GM23338 (cell line): Measurements from ENCODE around the gene KAZN. TPM values are rescaled to one million over a fixed set of nuclear protein-coding genes. Genes with fewer than 3 reads are reported as not detected.

Experiments
- ATAC-seq: fragments of 200-7000 bp; cut with Tn5 transposase; 3 replicates; pipeline ENCODE4 v1.9.1; 2020
- DNase-seq: peaks from one replicate; pipeline ENCODE4 v3.0.0-alpha.2; 2015; ENCODE audit warnings: low spot score
- H2AFZ ChIP-seq: fragments of 200-600 bp; sonication (generic); 2 replicates; pipeline ENCODE4 v1.8.0; 2016; ENCODE audit warnings: antibody characterized with exemption, mild to moderate bottlenecking, moderate library complexity
- H3F3A ChIP-seq: fragments of 200-600 bp; sonication (generic); replicated peaks from 2 replicates; pipeline ENCODE4 v1.8.0; 2017; ENCODE audit warnings: antibody characterized with exemption, mixed run types, low read depth
- H3K27ac ChIP-seq: fragments of 200-600 bp; sonication (generic); 2 replicates; pipeline ENCODE4 v1.6.1; 2016; ENCODE audit warnings: low read depth
- H3K27me3 ChIP-seq: fragments of 200-600 bp; sonication (generic); 2 replicates; pipeline ENCODE4 v1.8.0; 2016; ENCODE audit warnings: mild to moderate bottlenecking, mixed run types, moderate library complexity; ENCODE audit not compliant: insufficient read depth
- H3K36me3 ChIP-seq: fragments of 200-600 bp; sonication (generic); 2 replicates; pipeline ENCODE4 v1.8.0; 2016; ENCODE audit warnings: mild to moderate bottlenecking; ENCODE audit not compliant: insufficient read depth
- H3K4me1 ChIP-seq: fragments of 200-600 bp; sonication (generic); 2 replicates; pipeline ENCODE4 v1.8.0; 2016; ENCODE audit warnings: mild to moderate bottlenecking, moderate library complexity; ENCODE audit not compliant: insufficient read depth
- H3K4me2 ChIP-seq: fragments of 200-600 bp; sonication (generic); 2 replicates; pipeline ENCODE4 v1.7.1; 2017; ENCODE audit warnings: mixed run types
- H3K4me3 ChIP-seq: fragments of 200-600 bp; sonication (generic); 2 replicates; pipeline ENCODE4 v1.6.1; 2016; ENCODE audit warnings: mixed run types
- H3K79me2 ChIP-seq: fragments of 200-600 bp; sonication (generic); replicated peaks from 2 replicates; pipeline ENCODE4 v1.8.0; 2017; ENCODE audit warnings: mild to moderate bottlenecking; ENCODE audit not compliant: insufficient read depth
- H3K9me2 ChIP-seq: fragments of 200-600 bp; sonication (generic); 2 replicates; pipeline ENCODE4 v1.8.0; 2017; ENCODE audit not compliant: insufficient read depth
- H4K20me1 ChIP-seq: fragments of 200-600 bp; sonication (generic); replicated peaks from 2 replicates; pipeline ENCODE4 v1.8.0; 2017; ENCODE audit warnings: mild to moderate bottlenecking; ENCODE audit not compliant: insufficient read depth
- H3K27ac Mint-ChIP-seq: 2 replicates; pipeline ENCODE4 v1.8.0; 2020; ENCODE audit warnings: inconsistent platforms, mild to moderate bottlenecking, moderate library complexity, mixed read lengths
- H3K27me3 Mint-ChIP-seq: 3 replicates; pipeline ENCODE4 v1.8.0; 2022; ENCODE audit warnings: low read depth, mild to moderate bottlenecking, moderate library complexity, mixed read lengths, inconsistent platforms; ENCODE audit not compliant: insufficient read depth, poor library complexity
- H3K36me3 Mint-ChIP-seq: 3 replicates; pipeline ENCODE4 v1.8.0; 2021; ENCODE audit warnings: low read depth, mild to moderate bottlenecking, inconsistent platforms, moderate library complexity, mixed read lengths
- H3K4me1 Mint-ChIP-seq: 3 replicates; pipeline ENCODE4 v1.8.0; 2020; ENCODE audit warnings: mild to moderate bottlenecking, inconsistent platforms, mixed read lengths
- H3K4me3 Mint-ChIP-seq: 3 replicates; pipeline ENCODE4 v1.8.0; 2021; ENCODE audit warnings: moderate library complexity, mild to moderate bottlenecking, inconsistent platforms, mixed read lengths
- H3K9me3 Mint-ChIP-seq: 3 replicates; pipeline ENCODE4 v1.8.0; 2020; ENCODE audit warnings: moderate library complexity, mild to moderate bottlenecking, inconsistent platforms, mixed read lengths
- CREB1 ChIP-seq: fragments of 250-450 bp; sonication (Bioruptor Pico); IDR thresholded peaks from 2 replicates; pipeline ENCODE4 v1.5.0; 2020; ENCODE audit warnings: low read depth, mild to moderate bottlenecking, moderate library complexity
- EZH2 ChIP-seq: fragments of 200-600 bp; sonication (generic); IDR thresholded peaks from one replicate; pipeline ENCODE4 v1.8.0; 2017; ENCODE audit warnings: antibody characterized with exemption, mild to moderate bottlenecking, low read depth; ENCODE audit not compliant: unreplicated experiment
- EZH2phosphoT487 ChIP-seq: fragments of 200-600 bp; sonication (generic); IDR thresholded peaks from one replicate; pipeline ENCODE4 v1.8.1; 2018; ENCODE audit warnings: antibody characterized with exemption; ENCODE audit not compliant: unreplicated experiment
- JUNB ChIP-seq: IDR thresholded peaks from one replicate; pipeline ENCODE4 v1.6.1; 2016; ENCODE audit warnings: antibody characterized with exemption; ENCODE audit not compliant: unreplicated experiment
- NANOG ChIP-seq: IDR thresholded peaks from 2 replicates; pipeline ENCODE4 v1.6.1; 2016; ENCODE audit warnings: antibody characterized with exemption, borderline replicate concordance
- POLR2AphosphoS5 ChIP-seq: IDR thresholded peaks from 2 replicates; pipeline ENCODE4 v1.6.1; 2016; ENCODE audit warnings: antibody characterized with exemption, low read depth
- STAT1 ChIP-seq: IDR thresholded peaks from one replicate; pipeline ENCODE4 v1.6.1; 2016; ENCODE audit warnings: antibody characterized with exemption; ENCODE audit not compliant: unreplicated experiment
- ZNF114 ChIP-seq: fragments of 250-450 bp; sonication (Bioruptor Pico); IDR thresholded peaks from 2 replicates; pipeline ENCODE4 v1.5.0; 2020; ENCODE audit warnings: mild to moderate bottlenecking, moderate library complexity
- ZNF331 ChIP-seq: fragments of 250-450 bp; sonication (Bioruptor Pico); IDR thresholded peaks from 2 replicates; pipeline ENCODE4 v1.5.0; 2020; ENCODE audit warnings: low read depth, mild to moderate bottlenecking, moderate library complexity
- polyA plus RNA-seq: library from polyadenylated mRNA; unstranded; fragments of >200 nt; fragmentation: Nextera tagmentation; extraction: Ambion mirVana; gene quantifications from 2 replicates; pipeline ENCODE4 v1.2.1, GENCODE V29; 2016
- total RNA-seq: library from RNA; depleted of rRNA; stranded (reverse); fragments of >200 nt; shearing (Covaris generic); gene quantifications from 2 replicates; pipeline ENCODE4 v1.2.3, GENCODE V29; 2014
- TF ChIP-seq, protein P1 (sequence below), 2 experiments: fragments of 200-600 bp in 1 of 2; sonication (generic) in 1 of 2; conservative IDR thresholded peaks; 2 replicates each; pipeline versions ENCODE4 v1.5.1 to v1.6.1; 2016 to 2017; ENCODE audit warnings: antibody characterized with exemption in 2 of 2, low read depth in 2 of 2, mild to moderate bottlenecking in 2 of 2, moderate library complexity in 1 of 2
- TF ChIP-seq, protein P2 (sequence below): IDR thresholded peaks from 2 replicates; pipeline ENCODE4 v1.6.1; 2016; ENCODE audit warnings: antibody characterized with exemption
- TF ChIP-seq, protein P3 (sequence below): fragments of 250-450 bp; sonication (Bioruptor Pico); IDR thresholded peaks from 2 replicates; pipeline ENCODE4 v1.5.0; 2020; ENCODE audit warnings: mild to moderate bottlenecking, moderate library complexity
- TF ChIP-seq, protein P4 (sequence below): IDR thresholded peaks from one replicate; pipeline ENCODE4 v1.6.1; 2018; ENCODE audit warnings: antibody characterized with exemption; ENCODE audit not compliant: unreplicated experiment

Gene KAZN
- total and polyA plus RNA-seq, 2 experiments from 2014 or later: 9.9 to 15.0 TPM

DNA sequence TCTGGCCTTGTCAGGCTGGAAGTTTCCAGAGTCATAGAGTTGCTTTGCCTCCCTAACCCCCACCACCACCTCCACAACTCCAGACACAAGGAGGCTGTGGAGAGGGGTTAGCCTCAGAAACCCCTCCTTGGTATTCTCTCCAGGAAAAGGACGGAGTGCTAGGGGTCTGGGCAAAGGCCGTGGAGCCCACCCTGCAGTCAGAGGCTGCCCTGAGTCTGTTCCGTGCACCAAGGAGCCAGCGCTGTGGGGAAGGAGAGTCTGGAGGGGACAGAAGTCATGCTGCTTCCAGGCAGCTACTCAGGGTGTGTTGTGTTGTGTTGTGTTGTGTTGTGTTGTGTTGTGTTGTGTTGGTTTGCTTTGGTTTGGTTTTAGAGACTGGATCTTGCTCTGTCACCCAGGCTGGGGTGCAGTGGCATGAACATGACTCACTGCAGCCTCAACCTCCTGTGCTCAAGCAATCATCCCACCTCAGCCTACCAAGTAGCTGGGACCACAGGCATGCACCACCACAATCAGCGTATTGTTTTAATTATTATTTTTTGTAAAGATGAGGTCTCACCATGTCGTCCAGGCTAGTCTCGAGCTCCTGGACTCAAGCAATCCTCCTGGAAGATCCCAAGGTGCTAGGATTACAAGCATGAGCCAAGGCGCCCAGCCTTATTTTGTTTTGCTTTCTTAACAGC lies 432.9 kb downstream of the KAZN start:
- no peak for DNase-seq
- H3K4me1 Mint-ChIP-seq: peaks cover 33% of the 10 kb centered on the region
- H3K79me2 ChIP-seq: no peaks in the 10 kb centered on the region
- H3K27me3 ChIP-seq: no peaks in the 10 kb centered on the region
- no peak overlapping the region for H3K27ac Mint-ChIP-seq
- H3K36me3 ChIP-seq: no peaks in the 10 kb centered on the region
- H3K4me2 ChIP-seq: no peak overlapping the region
- no peak overlapping the region for H3K4me3 ChIP-seq
- H3K4me3 Mint-ChIP-seq: no peak overlapping the region
- H3K9me3 Mint-ChIP-seq: no peaks in the 10 kb centered on the region
- H3K4me1 ChIP-seq: 0 out of 2 replicates have a peak, but pooled peaks cover 11% of the 10 kb centered on the region
- H3K27ac ChIP-seq: no peak overlapping the region
- ATAC-seq: no peak
- no peak overlapping the region for H2AFZ ChIP-seq
- peaks cover 10% of the 10 kb centered on the region for H3K27me3 Mint-ChIP-seq
- no peaks in the 10 kb centered on the region for H3K9me2 ChIP-seq
- H4K20me1 ChIP-seq: no peaks in the 10 kb centered on the region
- no peaks in the 10 kb centered on the region for H3F3A ChIP-seq
- H3K36me3 Mint-ChIP-seq: no peaks in the 10 kb centered on the region; the same call in 2 of the 3 replicates
- TF ChIP-seq, protein P1, sequence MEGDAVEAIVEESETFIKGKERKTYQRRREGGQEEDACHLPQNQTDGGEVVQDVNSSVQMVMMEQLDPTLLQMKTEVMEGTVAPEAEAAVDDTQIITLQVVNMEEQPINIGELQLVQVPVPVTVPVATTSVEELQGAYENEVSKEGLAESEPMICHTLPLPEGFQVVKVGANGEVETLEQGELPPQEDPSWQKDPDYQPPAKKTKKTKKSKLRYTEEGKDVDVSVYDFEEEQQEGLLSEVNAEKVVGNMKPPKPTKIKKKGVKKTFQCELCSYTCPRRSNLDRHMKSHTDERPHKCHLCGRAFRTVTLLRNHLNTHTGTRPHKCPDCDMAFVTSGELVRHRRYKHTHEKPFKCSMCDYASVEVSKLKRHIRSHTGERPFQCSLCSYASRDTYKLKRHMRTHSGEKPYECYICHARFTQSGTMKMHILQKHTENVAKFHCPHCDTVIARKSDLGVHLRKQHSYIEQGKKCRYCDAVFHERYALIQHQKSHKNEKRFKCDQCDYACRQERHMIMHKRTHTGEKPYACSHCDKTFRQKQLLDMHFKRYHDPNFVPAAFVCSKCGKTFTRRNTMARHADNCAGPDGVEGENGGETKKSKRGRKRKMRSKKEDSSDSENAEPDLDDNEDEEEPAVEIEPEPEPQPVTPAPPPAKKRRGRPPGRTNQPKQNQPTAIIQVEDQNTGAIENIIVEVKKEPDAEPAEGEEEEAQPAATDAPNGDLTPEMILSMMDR (conservative IDR thresholded peaks at IDR 0.05; ENCODE audit: low read depth in 2 of 2): no peak
- no peak for TF ChIP-seq POLR2AphosphoS5
- no peak for TF ChIP-seq EZH2phosphoT487
- no peak for TF ChIP-seq ZNF114 (CRISPR knock-in tag)
- TF ChIP-seq, protein P2, sequence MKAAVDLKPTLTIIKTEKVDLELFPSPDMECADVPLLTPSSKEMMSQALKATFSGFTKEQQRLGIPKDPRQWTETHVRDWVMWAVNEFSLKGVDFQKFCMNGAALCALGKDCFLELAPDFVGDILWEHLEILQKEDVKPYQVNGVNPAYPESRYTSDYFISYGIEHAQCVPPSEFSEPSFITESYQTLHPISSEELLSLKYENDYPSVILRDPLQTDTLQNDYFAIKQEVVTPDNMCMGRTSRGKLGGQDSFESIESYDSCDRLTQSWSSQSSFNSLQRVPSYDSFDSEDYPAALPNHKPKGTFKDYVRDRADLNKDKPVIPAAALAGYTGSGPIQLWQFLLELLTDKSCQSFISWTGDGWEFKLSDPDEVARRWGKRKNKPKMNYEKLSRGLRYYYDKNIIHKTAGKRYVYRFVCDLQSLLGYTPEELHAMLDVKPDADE: no peak
- TF ChIP-seq, protein P3, sequence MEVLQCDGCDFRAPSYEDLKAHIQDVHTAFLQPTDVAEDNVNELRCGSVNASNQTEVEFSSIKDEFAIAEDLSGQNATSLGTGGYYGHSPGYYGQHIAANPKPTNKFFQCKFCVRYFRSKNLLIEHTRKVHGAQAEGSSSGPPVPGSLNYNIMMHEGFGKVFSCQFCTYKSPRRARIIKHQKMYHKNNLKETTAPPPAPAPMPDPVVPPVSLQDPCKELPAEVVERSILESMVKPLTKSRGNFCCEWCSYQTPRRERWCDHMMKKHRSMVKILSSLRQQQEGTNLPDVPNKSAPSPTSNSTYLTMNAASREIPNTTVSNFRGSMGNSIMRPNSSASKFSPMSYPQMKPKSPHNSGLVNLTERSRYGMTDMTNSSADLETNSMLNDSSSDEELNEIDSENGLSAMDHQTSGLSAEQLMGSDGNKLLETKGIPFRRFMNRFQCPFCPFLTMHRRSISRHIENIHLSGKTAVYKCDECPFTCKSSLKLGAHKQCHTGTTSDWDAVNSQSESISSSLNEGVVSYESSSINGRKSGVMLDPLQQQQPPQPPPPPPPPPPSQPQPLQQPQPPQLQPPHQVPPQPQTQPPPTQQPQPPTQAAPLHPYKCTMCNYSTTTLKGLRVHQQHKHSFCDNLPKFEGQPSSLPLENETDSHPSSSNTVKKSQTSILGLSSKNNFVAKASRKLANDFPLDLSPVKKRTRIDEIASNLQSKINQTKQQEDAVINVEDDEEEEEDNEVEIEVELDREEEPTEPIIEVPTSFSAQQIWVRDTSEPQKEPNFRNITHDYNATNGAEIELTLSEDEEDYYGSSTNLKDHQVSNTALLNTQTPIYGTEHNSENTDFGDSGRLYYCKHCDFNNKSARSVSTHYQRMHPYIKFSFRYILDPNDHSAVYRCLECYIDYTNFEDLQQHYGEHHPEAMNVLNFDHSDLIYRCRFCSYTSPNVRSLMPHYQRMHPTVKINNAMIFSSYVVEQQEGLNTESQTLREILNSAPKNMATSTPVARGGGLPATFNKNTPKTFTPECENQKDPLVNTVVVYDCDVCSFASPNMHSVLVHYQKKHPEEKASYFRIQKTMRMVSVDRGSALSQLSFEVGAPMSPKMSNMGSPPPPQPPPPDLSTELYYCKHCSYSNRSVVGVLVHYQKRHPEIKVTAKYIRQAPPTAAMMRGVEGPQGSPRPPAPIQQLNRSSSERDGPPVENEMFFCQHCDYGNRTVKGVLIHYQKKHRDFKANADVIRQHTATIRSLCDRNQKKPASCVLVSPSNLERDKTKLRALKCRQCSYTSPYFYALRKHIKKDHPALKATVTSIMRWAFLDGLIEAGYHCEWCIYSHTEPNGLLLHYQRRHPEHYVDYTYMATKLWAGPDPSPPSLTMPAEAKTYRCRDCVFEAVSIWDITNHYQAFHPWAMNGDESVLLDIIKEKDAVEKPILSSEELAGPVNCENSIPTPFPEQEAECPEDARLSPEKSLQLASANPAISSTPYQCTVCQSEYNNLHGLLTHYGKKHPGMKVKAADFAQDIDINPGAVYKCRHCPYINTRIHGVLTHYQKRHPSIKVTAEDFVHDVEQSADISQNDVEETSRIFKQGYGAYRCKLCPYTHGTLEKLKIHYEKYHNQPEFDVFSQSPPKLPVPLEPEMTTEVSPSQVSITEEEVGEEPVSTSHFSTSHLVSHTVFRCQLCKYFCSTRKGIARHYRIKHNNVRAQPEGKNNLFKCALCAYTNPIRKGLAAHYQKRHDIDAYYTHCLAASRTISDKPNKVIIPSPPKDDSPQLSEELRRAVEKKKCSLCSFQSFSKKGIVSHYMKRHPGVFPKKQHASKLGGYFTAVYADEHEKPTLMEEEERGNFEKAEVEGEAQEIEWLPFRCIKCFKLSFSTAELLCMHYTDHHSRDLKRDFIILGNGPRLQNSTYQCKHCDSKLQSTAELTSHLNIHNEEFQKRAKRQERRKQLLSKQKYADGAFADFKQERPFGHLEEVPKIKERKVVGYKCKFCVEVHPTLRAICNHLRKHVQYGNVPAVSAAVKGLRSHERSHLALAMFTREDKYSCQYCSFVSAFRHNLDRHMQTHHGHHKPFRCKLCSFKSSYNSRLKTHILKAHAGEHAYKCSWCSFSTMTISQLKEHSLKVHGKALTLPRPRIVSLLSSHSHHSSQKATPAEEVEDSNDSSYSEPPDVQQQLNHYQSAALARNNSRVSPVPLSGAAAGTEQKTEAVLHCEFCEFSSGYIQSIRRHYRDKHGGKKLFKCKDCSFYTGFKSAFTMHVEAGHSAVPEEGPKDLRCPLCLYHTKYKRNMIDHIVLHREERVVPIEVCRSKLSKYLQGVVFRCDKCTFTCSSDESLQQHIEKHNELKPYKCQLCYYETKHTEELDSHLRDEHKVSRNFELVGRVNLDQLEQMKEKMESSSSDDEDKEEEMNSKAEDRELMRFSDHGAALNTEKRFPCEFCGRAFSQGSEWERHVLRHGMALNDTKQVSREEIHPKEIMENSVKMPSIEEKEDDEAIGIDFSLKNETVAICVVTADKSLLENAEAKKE (CRISPR knock-in tag): no peak
- no peak for TF ChIP-seq ZNF331 (CRISPR knock-in tag)
- TF ChIP-seq STAT1: no peak
- no peak for TF ChIP-seq EZH2
- no peak for TF ChIP-seq NANOG
- TF ChIP-seq CREB1 (CRISPR knock-in tag): no peak
- no peak for TF ChIP-seq JUNB
- TF ChIP-seq, protein P4, sequence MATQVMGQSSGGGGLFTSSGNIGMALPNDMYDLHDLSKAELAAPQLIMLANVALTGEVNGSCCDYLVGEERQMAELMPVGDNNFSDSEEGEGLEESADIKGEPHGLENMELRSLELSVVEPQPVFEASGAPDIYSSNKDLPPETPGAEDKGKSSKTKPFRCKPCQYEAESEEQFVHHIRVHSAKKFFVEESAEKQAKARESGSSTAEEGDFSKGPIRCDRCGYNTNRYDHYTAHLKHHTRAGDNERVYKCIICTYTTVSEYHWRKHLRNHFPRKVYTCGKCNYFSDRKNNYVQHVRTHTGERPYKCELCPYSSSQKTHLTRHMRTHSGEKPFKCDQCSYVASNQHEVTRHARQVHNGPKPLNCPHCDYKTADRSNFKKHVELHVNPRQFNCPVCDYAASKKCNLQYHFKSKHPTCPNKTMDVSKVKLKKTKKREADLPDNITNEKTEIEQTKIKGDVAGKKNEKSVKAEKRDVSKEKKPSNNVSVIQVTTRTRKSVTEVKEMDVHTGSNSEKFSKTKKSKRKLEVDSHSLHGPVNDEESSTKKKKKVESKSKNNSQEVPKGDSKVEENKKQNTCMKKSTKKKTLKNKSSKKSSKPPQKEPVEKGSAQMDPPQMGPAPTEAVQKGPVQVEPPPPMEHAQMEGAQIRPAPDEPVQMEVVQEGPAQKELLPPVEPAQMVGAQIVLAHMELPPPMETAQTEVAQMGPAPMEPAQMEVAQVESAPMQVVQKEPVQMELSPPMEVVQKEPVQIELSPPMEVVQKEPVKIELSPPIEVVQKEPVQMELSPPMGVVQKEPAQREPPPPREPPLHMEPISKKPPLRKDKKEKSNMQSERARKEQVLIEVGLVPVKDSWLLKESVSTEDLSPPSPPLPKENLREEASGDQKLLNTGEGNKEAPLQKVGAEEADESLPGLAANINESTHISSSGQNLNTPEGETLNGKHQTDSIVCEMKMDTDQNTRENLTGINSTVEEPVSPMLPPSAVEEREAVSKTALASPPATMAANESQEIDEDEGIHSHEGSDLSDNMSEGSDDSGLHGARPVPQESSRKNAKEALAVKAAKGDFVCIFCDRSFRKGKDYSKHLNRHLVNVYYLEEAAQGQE: no peak
